ENCODE measurements around the gene FNDC7.
"Not testable (repeated sequence)": the region's sequence is repeated elsewhere in the genome, so short reads cannot be mapped to it uniquely, and the experiment has no call there.

Gene FNDC7

GRCh38 chr1:108712606-108713150 lies at the start of gene FNDC7:
FNDC7 (plus strand) TSS chr1:108712908; CDS start chr1:108712934, 26 bp downstream.
- no peak for DNase-seq

GRCh38 chr1:108663074-108663473 lies 49.6 kb upstream of the FNDC7 start:
- no peak for DNase-seq

DNA sequence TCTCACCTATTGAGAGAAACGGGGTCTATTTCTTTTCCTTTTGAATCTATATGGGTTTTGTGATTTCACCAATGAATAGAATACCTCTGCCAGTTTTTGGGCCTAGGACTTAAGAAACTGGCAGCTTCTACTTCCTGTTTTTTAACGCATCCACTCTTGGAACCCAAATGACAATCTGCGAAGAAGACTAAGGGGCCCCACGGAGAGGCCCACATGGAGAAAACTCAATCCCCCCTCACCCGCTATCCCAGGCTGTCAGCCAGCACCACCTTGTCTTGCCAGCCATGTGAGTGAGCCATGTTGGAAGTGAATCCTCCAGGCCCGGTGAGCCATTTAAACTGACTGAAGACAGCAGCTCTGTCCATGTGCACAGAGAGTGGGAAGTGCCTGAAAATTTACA lies 48.2 kb upstream of the FNDC7 start:
- no peak for DNase-seq

GRCh38 chr1:108665067-108665466 lies 47.6 kb upstream of the FNDC7 start:
- DNase-seq, result no peak

GRCh38 chr1:108665771-108666170 lies 46.9 kb upstream of the FNDC7 start:
- DNase-seq, result no peak

- not testable (repeated sequence) for DNase-seq
Measured at GRCh38 chr1:108667422-108667821, 45.3 kb upstream of the FNDC7 start.

GRCh38 chr1:108668777-108669176 lies 43.9 kb upstream of the FNDC7 start:
- no peak for DNase-seq

- DNase-seq, result no peak
Measured at GRCh38 chr1:108669679-108670078, 43.0 kb upstream of the FNDC7 start.

GRCh38 chr1:108670131-108670773 lies 42.5 kb upstream of the FNDC7 start:
- no peak for DNase-seq

DNA sequence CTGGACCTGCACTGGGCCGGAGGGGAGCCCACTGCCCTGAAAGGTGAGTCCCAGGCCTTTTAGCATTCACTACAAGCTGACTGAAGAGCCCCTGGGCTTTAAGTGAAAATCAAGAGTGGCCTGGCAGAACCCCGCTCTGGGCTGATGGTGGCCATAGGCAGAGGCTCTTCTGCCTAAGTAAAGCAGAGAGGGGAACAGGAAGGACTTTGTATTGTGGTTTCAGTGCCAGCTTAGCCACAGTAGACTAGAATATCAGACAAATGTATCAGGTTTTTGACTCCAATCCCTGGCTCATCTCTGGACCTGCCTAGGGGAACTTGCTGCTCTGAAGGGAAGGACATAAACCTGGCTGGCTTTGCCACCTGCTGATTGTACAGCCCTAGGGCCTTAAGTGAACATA lies 41.6 kb upstream of the FNDC7 start:
- no peak for DNase-seq

DNA sequence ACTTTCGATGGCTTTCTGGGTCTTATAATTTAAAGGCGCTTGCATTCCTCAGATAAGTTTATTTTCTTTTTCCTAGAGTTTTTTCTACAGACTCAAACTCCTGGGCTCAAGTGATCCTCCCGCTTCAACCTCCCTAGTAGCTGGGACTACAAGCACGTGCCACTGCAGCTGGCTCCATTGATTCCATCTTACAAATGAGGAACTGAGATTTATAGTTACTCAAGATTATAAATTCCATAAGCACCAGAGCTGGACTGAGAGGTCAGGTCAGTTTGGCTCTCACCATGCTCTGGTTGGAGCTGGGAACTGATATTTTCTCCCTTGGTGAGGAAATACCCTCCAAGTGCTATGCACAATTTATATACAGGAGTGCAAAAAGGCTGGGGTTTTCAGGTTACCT lies 34.0 kb upstream of the FNDC7 start:
- peak; percentile 40 for DNase-seq

- DNase-seq, result no peak
Measured at GRCh38 chr1:108679586-108680213, 33.0 kb upstream of the FNDC7 start.

- not testable (repeated sequence) for DNase-seq
Measured at GRCh38 chr1:108681701-108682100, 31.0 kb upstream of the FNDC7 start.

DNA sequence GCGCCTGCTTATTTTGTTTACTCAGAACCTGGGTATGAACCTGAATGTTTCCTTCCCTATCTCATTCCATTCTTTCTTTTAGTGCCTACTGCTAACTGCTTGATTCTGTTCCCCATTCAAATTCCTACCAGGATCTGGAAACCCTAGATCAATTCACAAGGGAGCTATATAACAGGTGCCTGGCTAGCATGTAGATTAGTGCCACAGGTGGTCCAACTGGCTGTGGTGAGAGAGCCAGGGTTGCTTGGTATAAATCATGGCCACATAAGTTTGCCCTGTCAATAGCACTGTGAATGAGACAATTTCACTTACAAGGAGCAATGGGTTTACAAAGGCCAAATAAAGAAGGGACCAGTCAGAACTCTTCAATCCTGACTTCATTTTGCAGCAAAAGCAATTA lies 27.2 kb upstream of the FNDC7 start:
- no peak for DNase-seq

DNA sequence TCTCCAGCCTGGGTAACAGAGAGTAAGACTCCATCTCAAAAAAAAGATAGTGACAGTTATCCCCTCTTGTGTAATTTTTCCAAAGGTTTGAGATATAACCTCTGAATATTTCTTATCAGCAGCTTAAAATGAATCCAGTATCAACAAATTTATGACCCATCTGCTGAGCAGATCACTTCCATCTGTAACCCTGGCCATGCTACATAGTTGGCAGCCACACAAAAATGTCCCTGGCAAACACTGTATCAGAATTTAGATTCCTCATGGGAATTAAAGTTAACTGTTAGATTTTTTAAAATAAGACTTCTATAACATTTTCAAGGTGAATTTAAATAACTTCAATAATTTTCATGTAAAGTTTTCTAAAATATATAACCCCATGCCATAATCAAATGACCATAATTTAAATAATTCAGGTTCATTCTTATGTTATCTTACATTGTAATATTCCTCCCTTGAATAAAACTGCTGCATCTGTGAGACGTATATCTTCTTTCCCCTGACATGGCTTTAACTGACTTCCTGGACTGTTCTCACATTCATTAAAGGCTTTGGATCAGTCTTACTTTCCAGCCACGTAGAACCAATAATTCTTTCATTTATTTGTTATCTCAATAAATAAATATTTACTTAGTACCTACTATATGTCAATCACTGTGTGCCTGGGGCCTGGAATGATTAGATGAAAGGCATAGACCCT lies 25.9 kb upstream of the FNDC7 start:
- no peak for DNase-seq

- no peak for DNase-seq
Measured at GRCh38 chr1:108691128-108691941, 21.4 kb upstream of the FNDC7 start.

- peak; percentile 90 for DNase-seq
Measured at GRCh38 chr1:108691942-108692723, 20.6 kb upstream of the FNDC7 start, which contains the start of gene PRPF38B. PRPF38B (plus strand) TSS chr1:108692310; CDS start chr1:108692592, 282 bp downstream.

DNA sequence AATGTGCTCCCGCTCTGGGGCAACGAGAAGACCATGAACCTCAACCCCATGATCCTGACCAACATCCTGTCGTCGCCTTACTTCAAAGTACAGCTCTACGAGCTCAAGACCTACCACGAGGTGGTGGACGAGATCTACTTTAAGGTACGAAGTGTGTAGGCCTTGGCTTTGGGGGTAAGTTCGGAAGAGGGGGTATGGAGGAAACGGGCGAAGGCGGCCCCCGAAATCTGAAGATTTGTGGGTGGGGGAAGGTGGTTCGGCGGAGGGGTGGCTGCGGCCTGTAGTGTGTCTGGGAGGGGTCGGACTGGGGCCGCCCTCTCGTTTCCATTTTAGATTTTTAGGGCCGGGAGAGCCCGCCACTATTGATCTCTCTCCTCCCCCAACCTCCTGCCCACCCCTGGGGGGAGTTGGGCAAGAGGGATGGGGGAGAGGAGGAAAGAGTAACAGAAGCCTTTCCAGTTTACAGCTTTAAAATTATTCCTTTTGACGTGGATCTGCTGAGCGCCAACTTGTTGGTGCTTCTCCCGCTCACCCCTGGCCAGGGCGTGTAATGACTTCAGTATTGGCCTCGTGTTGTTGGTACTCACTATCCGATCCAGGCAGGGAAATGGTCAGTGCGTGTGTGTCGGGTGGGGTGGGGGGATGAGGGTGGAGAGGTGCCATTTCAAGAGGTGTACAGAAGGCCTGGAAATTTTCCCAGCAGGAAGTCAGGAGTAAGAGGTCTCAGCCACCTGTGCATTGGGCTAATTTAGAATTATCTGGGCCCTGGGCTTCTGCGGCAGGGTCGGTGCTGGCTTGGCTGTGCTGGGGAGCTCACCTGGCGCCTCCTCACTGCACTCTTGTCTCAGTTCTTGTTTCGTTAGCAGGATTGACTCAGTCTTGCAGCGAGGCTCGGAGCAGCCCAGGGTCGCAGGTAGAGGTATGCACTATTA lies 19.7 kb upstream of the FNDC7 start:
- DNase-seq, result peak; percentile 61

- DNase-seq, result no peak
Measured at GRCh38 chr1:108695535-108695934, 17.2 kb upstream of the FNDC7 start.

DNA sequence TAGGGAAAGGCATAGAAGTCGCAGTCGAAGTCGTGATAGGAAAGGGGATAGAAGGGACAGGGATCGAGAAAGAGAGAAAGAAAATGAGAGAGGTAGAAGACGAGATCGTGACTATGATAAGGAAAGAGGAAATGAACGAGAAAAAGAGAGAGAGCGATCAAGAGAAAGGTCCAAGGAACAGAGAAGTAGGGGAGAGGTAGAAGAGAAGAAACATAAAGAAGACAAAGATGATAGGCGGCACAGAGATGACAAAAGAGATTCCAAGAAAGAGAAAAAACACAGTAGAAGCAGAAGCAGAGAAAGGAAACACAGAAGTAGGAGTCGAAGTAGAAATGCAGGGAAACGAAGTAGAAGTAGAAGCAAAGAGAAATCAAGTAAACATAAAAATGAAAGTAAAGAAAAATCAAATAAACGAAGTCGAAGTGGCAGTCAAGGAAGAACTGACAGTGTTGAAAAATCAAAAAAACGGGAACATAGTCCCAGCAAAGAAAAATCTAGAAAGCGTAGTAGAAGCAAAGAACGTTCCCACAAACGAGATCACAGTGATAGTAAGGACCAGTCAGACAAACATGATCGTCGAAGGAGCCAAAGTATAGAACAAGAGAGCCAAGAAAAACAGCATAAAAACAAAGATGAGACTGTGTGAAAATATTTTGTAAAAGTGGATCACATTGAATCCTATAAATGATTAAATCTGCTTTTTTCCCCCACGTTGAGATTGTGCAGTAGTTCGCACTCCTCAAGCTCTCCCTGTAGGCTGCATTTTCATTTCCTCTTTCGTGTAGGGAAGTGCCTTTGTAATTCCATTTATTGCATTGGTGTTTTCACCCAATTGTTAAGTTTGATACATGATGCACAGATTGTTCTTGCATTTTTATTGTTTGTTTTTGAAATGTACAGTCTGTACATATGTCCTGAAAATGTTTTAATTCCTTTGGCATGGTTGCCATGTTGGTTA lies 13.1 kb upstream of the FNDC7 start:
- no peak for DNase-seq

All from RPMI8226 (cell line).